Measurements from ENCODE around the gene KHNYN. TPM values are rescaled to one million over a fixed set of nuclear protein-coding genes. Genes with fewer than 3 reads are reported as not detected.

The KHNYN gene
- total and polyA plus RNA-seq, 2 of the 8 experiments (the other 6 are each of a cell fraction or from before 2014, with no cell fraction given) = 7.6 to 22.3 TPM

DNA sequence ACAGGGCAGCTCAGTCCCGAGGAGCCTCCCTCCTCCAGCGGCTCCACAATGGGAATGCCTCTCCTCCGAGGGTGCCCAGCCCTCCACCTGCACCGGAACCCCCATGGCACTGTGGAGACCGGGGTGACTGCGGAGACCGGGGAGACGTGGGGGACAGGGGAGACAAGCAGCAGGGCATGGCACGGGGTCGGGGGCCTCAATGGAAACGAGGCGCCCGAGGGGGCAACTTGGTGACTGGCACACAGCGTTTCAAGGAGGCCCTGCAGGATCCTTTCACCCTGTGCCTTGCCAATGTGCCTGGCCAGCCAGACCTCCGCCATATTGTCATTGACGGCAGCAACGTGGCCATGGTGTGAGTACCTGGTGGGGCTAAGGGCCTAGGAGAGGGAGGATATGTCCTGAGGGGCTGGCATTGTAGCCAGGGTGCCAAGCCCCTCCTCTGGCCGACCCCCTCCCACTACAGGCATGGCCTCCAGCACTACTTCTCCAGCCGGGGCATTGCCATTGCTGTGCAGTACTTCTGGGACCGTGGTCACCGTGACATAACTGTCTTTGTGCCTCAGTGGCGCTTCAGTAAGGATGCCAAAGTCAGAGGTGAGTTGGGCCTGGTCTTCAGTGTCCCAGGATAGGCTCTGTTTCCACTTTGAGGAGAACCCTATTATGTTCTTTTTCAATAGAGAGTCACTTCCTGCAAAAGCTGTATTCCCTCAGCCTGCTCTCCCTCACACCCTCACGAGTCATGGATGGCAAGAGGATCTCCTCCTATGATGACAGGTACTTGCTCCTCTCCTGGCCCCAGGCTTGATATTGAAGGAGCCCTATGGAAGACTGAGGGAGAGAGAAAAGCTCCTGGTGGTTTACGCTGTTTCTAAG is 2.7 kb downstream of the KHNYN start:
- Histone ChIP-seq H3K27me3 (replicated peaks in 1 of 4; ENCODE audit: control insufficient read depth in 3 of 4, extremely low read depth in 1 of 4, insufficient read depth in 3 of 4, low read length in 3 of 4) (peaks cover 0 to 13% (median 1%) of the 10 kb centered on the region in 4 experiments; a peak in 3 of 7 replicates), H3K23me2 (ENCODE audit: low read depth, low read length) (peaks cover 5% of the 10 kb centered on the region; the same call in 1 of the 2 replicates), H3K56ac (replicated peaks; ENCODE audit: insufficient read length, low read depth, low read length) (no peak overlapping the region), H3K36me3 (ENCODE audit: control insufficient read depth in 2 of 4, insufficient read depth in 4 of 4, low read length in 3 of 4) (peaks cover 0 to 4% (median 2%) of the 10 kb centered on the region in 4 experiments; a peak in 2 of 8 replicates), H4K20me1 (replicated peaks in 1 of 2; ENCODE audit: control insufficient read depth in 1 of 2, insufficient read depth in 2 of 2, low read length in 2 of 2) (peaks cover 1 to 6% of the 10 kb centered on the region in 2 experiments), H2BK120ac (replicated peaks; ENCODE audit: low read depth, low read length) (no peak overlapping the region), H3K4ac (replicated peaks; ENCODE audit: insufficient read length, low read depth, low read length) (no peak overlapping the region), H4K91ac (replicated peaks; ENCODE audit: insufficient read length, low read length) (no peak overlapping the region), H3K4me3 (ENCODE audit: extremely low read depth in 1 of 4, insufficient read depth in 2 of 4, low read depth in 3 of 4, low read length in 4 of 4) (no peak overlapping the region), H2BK12ac (ENCODE audit: low read depth, low read length) (no peak overlapping the region), H3K27ac (ENCODE audit: low read depth, low read length) (no peak overlapping the region), H3K79me2 (ENCODE audit: control insufficient read depth in 1 of 2, insufficient read depth in 2 of 2, low read length in 2 of 2) (no peaks in the 10 kb centered on the region), H2BK5ac (ENCODE audit: low read depth, low read length) (no peak overlapping the region), H3K9me3 (ENCODE audit: insufficient read depth in 2 of 2, low read depth in 1 of 2, low read length in 1 of 2) (no peaks in the 10 kb centered on the region), H3K14ac (ENCODE audit: insufficient read length) (no peak overlapping the region), H4K8ac (ENCODE audit: extremely low read depth, insufficient read depth, low read length) (peak overlapping the region; percentile 45), H2BK20ac (ENCODE audit: low read length) (no peak overlapping the region), H2AFZ (ENCODE audit: low read length) (no peak overlapping the region), H2AK5ac (ENCODE audit: low read depth, low read length) (no peak overlapping the region), H4K5ac (ENCODE audit: insufficient read length, low read depth, low read length) (no peak overlapping the region), H3K79me1 (ENCODE audit: low read depth, low read length) (no peaks in the 10 kb centered on the region; the same call in 1 of the 2 replicates), H3K23ac (ENCODE audit: insufficient read length) (no peak overlapping the region), H3K4me2 (ENCODE audit: insufficient read depth in 1 of 2, low read depth in 2 of 2, low read length in 2 of 2) (no peak overlapping the region), H2BK15ac (ENCODE audit: low read length) (no peak overlapping the region), H3K4me1 (replicated peaks in 1 of 4; ENCODE audit: control insufficient read depth in 3 of 4, insufficient read depth in 4 of 4, low read length in 3 of 4) (peaks cover 6 to 21% (median 15%) of the 10 kb centered on the region in 4 experiments), H3K9ac (replicated peaks in 1 of 4; ENCODE audit: extremely low read depth in 1 of 4, low read depth in 3 of 4, low read length in 3 of 4) (no peak overlapping the region), H3K18ac (ENCODE audit: extremely low read depth, low read length) (no peak overlapping the region)
- FAIRE-seq = no peak
- WGBS, 2 experiments (ENCODE audit: extremely low coverage in 1 of 2, insufficient coverage in 1 of 2, insufficient read length in 1 of 2, insufficient replicate concordance in 2 of 2, low coverage in 1 of 2, low lambda C conversion rate in 2 of 2, missing lambda C conversion rate in 1 of 2) = 82% methylated on average over 24 of the region's 24 CpGs; no CpG with 5 or more reads in 1 of the 2 experiments
- DNase-seq (ENCODE audit: low read depth in 1 of 2, low spot score in 2 of 2) = no peak
- CTCF ChIA-PET (ENCODE audit: partially characterized antibody) = interaction anchor here (0.9 to 21.3 kb wide), 31 partner anchors 9 to 375 kb away, joined by 3 to 664 read pairs (median 10); partner anchors contain the start of genes ADCY4, CIDEB, DHRS1 and LTB4R
- TF ChIP-seq, protein P1, sequence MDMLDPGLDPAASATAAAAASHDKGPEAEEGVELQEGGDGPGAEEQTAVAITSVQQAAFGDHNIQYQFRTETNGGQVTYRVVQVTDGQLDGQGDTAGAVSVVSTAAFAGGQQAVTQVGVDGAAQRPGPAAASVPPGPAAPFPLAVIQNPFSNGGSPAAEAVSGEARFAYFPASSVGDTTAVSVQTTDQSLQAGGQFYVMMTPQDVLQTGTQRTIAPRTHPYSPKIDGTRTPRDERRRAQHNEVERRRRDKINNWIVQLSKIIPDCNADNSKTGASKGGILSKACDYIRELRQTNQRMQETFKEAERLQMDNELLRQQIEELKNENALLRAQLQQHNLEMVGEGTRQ (IDR thresholded peaks at IDR 0.05; ENCODE audit: low read length) = no peak
- no peak for TF ChIP-seq BCL11A (IDR thresholded peaks at IDR 0.05; ENCODE audit: low read depth in 2 of 2, low read length in 2 of 2)
- POLR2A ChIA-PET (ENCODE audit: partially characterized antibody) = interaction anchor here (0.9 to 5.4 kb wide), 12 partner anchors 9 to 222 kb away, joined by 3 to 46 read pairs (median 5); partner anchors contain the start of genes ADCY4, LTB4R2, NYNRIN and SDR39U1
